GM18502 (cell line): ENCODE data around the gene TICRR.
A peak's percentile ranks its signal among the peaks of the same experiment; 100 is the strongest.

Experiments used
- ATAC-seq: cut with Tn5 transposase; IDR thresholded peaks from one replicate; pipeline ENCODE4 v1.9.1; 2021; ENCODE audit warnings: mild to moderate bottlenecking; ENCODE audit not compliant: unreplicated experiment, poor library complexity

TICRR gene

DNA sequence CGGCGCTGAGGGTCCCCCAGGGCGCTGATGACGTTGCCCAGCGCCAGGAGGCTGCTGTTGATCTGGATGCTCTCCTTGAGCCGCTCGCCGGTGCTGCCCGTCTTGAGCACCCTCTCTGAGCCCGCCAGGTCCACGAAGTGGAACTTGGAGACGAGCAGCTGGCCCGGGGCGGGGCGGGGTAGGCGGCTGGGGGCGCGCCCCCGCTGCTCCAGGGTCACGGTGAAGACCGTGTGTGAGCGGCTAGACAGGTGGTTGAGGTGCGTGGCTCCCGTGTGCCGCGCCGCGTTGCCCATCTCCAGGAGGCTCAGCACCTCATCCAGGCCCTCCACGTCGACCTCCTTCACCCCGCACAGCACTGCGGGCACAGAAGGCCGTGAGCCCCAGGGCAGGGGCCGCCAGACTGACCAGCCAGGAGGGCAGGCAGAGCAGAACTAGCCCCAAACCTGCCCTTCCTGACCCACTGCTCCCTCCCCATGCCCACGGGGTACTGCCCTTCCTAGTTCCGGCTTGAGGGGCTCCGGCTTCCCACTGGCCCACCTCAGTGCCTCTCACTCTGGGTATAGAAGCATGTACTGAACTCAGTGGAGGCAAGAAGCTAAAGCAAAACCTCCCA is 73.8 kb downstream of the TICRR start:
- no peak for ATAC-seq

DNA sequence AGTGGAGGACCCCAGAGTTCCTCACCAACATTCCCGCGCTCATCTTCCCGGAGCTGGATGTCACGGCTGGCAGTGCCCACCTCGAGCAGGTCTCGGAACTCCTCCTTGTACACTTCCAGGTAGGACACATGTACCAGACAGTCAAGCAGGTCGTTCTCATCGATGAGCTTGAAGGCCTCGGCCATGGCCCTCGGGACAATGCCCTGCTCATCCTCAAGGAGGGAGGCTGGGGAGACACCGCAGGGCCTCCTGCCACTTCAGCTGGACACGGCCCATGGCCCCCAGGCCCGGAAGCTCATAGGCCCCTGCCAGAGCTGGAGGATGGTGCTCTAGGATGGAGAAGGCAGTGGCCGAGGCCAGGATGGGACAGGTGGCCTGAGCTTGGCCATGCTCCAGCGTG is 74.4 kb downstream of the TICRR start:
- no peak for ATAC-seq

DNA sequence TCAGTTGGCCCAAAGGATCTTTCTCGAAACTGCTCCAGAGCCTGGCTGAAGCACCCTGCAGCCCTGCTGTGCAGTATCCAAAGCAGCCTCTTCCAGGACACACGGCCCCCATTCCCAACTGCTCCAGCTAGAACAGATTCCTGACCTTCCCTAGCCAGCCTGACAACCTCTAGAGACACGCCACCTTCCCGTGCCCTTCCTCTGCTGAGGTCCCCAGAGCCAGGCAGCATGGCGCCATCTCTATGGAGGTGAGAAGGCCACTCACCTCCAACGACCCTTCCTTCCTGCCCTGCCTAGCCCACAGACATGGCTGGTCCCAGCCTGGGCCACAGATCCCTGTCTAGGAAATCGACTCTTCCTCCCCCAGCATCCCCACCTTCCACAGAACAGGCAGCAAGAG is 76.9 kb downstream of the TICRR start:
- ATAC-seq = no peak

DNA sequence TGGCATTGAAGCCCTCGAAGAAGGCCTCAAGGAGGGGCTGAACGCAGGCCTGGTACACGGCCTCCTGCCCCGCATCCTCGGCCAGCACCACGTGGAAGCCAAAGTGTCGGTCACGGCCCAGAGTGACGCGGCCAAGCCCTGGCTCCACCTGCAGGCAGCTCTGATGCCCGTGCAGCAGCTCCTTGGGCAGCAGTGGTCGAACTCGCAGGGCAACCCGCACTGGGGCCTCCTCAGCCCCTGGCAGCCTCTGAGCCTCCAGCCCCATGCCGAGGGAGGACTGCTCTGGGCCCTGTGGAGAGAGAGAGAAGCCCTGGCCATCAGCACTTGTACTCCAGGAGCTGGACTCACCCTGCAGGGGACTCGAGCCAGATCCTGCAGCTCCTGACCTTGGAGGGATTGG is 77.4 kb downstream of the TICRR start:
- ATAC-seq = no peak

DNA sequence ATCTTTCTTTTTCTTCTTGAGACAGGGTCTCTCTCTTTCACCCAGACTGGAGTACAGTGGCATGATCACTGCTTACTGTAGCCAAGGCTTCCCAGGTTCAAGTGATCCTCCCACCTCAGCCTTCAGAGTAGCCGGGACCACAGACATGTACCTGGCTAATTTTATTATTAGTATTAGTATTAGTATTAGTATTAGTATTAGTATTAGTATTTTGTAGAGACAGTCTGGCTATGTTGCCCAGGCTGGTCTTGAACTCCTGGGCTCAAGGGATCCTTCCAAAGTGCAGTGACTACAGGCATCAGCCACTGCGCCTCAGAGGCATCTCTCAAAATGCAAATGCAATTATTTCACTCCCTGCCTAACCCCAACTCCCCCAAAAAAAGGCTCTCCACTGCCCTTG is 78.3 kb downstream of the TICRR start:
- ATAC-seq = no peak

DNA sequence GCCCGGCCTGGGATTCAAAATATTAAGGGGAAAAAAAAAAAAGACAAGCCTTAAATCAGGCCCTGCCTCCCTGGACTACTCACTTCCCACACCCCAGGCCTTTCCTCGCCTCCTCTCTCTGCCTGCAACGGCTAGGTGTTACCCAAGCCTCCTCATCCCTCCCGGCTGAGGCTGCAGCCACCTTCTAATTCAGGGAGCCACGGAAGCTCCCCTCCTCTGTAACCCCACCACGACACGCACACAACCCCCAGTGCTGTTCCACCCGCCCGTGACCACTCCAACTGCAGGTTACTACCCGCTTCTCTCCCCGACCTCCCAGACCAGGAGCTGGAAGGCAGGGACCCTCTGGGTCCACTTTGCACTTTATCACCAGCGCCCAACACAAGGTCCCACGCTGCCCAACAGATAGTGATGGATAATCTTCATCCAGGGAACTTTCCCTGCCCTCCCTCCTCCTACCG is 79.1 kb downstream of the TICRR start:
- ATAC-seq = no peak

DNA sequence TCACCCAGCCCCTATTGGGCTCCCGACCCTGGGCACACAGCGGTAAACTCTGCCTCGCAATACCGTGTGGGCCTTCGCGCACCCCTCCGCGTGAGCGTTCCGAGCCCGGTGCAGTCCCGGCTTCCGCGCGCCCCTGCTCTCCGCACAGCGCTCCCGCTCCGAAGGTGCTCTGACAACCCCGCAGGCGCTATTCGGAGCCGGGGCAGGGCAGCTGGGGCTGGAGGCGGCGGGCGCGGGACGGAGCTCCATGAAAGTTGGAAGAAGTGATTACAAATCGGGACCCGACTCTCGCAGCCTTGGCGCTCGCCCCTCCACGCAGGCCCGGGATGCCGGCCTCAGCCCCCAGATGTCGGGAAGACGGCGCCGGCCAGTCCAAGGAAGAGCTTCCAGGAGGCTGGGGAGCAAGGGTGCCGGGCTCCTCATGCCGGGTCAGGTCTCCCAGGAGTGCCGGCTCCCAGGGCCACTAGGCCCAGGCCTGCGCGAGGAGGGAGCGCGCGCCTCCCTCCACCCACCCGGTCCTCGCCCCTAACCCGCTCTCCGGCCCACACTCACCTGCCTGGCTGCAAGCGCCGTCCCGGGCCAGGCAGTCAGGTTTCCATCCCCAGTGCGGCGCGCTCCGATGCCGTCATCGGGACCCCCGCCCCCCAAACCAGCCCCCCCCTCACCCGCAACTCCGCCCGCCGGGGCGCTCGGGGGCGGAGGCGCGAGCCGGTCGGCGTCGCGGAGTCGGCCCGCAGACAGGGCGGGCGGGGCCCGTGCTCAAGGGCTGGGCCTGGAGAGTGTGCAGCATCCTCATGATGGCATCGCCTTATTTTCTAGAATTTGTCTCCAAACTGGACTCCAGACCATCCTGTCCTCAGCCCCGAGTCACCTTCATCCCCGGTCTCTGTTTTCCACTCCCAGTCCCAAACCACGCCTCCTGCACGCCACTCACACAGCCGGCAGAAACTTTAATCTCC is 79.9 kb downstream of the TICRR start, which contains the start of gene KIF7:
Gene KIF7, minus strand, starts transcription at position 621 of the 959 bp plus-strand sequence. CDS start 2,537 bp downstream, outside the sequence.
- peak; percentile 54 for ATAC-seq

DNA sequence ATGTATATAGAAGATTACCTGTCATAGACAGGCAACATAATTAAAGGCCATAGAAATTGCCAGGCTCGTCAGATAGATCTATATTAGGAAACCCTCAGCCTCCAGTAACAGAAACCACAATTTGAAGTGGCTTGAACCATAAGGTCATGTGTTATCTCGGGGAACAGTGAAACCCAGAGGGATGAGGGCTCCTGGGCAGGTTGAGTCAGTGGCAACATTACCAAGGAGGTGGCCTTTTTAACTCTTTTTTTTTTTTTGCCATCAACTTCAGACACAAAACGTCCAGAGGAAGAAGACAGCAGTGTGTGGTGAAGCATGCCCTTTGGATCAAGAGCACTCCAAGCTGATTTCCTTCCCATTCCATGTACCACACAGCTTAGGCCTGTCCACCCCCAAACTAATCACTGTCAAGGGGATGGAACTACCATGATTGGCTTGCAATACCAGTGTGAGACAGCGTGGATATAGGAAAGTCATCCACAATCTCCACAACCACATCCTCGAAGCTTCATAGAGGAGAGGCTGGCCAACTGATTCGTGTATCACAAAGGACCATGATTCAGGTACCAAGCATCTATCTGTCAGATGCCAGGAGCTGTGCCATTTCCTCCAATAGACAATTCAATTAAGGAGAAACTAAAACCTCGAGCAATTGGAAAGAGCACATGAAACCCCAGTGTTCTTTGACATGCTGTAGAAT is 81.0 kb downstream of the TICRR start:
- ATAC-seq = no peak

DNA sequence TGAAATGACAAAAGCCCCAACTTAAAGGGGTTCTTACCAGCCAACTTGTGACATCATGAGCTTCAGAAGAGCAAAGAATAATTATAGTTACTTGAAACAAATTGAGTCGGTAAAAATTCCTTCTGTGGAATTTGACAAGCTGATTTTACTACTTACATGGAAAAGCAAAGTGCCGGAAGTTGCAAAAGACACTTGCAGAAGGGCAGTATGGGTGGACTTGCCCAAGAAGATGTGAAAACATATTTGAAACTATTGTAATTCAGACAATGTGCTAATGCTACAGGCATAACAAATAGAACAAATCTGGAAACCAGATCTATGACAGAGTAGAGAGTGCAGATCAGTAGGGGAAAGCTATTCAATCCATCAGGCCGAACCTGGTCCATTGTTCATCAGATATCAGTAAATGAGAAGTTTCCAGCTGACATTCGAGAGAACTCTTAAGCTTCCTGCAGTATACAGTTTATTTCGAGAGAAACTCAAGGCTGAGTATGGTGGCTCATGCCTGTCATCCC is 82.5 kb downstream of the TICRR start:
- ATAC-seq = no peak

DNA sequence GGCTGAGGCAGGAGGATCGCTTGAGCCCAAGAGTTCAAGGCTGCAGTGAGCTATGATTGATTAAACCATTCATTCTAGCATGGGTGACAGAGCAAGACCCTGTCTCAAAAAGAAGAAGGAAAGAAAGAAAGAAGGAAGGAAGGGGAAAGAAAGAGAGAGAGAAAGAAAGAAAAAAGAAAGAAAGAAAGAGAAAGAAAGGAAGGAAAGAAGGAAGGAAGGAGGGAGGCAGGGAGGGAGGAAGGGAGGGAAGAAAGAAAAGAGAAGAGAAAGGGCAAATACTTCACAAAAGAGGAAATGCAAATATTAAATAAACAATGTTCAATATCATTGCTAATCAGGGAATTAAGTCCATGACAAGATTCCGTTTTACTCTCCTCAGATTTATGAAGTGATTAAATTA is 84.0 kb downstream of the TICRR start:
- no peak for ATAC-seq

DNA sequence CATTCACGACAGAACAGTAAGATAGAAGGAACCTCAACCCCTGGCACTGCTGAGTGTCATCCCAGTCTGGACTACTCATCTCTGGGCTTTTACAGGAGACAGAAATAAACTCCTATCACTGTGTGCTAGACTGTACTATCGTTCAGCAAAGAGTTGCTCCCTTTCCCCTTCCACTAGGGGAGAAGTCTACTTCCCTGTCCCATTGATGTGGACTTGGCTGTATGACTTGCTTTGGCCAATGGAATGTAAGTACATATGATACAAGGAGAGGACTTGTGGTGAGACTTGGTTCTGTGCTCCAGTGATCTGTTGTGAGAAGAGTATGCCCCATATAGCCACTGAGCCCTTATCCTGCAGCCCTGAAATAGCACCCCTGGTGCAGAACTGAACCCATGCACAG is 85.3 kb downstream of the TICRR start:
- no peak for ATAC-seq

DNA sequence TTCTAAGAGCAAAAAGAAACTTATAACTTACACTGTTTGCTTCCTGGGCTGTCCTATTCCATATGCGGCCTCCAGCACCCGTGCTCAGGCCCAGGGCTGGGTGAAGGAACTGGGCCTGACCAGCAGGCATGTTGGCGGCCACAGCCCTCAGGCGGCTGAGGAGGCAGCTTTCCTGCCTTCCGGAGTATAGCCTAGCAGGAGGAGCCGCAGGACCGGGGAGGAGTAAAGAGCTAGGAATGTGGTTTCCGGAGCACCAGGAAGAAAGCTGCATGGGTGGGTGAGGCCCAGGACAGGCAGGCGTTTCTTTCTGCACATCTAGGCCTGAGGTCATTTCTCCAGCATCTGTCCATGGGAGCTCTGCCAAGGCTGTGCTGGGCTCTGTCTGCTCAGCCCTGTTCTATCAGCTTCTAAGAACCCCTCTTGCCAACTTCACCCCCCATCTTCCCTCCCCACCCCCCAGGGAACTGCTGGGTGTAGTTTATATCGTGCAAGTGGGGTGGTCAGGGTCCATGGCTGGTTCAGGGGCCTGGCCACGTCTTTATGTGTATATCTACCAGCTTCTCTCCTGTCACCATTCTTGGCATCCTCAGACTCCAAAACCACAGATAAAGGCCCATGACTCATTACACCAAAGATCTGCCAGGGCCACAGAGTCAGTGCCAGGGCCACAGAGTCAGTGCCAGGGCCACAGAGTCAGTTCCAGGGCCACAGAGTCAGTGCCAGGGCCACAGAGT is 87.8 kb downstream of the TICRR start:
- no peak for ATAC-seq

DNA sequence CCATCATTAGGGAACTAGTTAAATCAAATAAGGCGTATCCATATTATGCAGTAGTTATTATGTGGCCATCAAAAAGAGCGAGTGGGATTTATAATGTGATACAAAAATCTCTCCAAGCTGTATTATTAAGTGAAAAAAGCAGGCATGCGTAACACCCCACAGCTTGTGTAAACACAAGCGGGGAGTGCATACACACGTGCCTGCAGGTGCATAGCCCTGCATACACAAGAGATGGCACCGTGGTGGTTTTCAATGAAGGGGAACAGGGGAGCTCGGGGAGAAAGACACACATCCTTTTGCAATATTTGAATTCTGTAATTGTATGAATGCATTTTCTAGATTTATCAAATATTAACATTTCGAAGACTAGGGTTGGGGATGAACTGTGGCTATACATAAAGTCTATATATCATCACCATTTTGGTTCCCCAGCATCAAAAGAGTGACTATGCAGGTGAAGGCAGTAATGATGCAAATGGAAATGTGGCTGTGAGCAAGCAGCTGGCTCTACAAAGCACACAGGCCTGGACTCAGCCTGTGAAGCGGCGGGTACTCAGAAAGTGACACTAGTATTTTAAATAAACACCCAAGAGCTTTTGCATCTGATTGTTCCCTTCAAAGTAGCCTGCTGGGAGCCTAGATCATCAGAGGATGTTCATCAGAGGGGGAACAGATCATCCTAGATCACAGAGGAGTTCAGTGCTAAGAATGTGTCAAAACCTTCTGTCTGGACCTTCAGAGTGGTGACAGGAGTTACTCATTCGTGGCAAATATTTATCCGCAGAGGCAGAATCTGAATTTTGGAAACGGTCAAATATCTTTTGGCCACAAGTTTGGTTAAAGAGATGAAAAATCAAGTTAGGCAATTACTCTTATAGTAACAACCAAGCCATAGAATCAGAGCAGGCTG is 89.4 kb downstream of the TICRR start:
- no peak for ATAC-seq

DNA sequence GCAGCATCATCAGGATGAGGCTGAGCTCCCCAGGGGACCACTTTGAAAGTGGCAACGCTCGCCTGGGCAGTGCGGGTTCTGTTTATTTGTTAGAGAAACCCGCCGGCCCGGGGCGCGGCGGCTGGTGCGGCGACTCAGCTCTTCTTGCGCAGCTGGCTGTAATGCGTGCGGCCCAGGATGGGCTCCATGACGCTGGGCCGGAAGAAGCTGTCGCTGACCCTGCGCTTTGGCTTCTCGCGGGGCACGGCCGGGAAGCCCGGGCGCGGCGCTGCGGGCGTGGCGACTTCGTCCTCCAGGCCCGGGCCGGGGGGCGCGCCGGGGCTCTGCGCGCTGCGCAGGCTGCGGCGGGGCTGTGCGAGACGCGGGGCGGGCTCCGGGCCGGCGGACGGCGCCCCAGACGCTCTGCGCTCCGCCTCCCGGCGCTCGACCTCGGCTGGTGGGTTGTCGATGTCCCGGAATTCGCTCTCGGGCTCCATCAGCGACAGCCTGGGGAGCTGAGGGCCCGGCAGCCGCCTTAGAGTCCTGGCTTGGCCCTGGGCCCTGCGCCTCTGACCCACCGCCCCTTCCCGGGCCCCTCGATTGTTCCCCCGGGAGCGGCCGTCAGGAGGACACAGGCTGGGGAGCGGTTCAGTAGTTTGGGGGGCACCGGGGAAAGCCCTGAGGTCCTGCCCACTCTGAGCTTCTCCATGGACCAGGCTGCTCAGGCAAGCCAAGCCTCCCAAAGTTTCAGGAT is 90.3 kb downstream of the TICRR start:
- no peak for ATAC-seq

DNA sequence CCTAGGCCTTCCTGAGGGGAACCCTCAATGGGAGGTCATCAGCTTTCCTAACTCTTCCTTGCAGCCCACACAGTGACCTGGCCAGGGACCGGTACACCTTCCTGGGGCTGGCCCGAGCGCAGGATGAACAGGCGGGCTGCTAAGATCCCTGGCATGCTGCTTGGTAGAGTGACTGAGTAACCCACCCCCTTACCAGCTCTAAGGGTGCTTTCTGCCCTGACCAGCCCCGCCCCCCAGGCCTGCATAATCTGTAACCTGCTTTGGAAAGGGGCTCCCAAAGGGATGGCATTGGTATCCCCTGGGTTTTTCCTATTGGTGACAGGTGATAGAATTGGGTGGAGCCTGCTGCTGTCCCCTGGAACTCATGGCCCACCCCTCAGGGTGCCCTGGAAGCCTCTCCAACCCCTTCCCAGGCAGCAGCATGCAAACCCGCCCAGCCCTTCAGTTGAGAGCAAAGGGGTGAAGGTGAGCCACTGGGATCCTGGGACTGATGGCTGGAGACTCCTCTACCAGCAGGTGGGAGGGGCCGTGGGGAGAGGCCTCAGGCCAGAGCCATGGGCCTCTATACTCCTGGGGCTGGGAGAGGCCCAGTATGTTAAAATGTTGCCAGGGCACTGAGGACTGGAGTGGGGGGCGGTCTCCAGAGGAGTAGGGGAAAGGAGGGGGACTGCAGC is 91.1 kb downstream of the TICRR start:
- no peak for ATAC-seq

DNA sequence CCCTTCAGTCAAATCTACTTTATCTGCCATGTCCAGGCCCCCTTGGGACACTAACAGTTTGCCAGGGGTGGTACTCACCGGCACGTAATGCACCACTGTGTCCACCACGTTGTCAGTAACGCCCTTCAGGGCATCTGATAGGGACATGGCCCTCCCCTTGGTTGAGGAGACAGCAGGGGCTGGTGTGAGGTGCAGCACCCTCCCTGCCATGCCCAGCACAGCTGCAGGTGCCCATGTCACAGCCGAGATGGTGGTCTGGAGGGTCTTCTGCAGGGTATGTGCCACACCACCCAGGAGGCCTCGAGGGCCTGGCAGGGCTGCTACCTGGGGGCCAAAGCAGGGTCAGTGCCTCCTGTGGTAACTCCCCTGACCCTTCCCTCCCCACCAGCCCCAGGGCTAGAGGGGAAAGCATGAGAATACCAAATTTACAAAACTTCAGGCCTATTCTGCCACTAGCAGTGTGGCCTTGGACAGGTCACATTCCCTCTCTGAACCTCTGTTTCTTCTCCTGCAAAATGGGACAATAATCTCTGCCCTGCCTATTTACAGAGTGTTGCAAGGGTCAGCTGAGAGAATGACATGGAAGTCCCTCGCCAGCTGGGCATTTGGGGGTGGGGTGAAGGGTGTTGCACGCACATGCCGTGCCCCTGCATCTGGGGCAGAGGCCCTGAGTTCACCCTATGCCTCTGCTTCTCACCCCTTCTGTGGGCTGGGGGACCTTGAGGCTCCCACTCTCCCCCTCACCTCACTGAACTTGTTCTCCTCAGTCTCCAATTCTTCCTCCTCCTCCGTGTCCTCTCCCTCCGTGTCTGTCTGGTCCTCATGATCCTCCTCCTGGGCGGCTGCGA is 91.8 kb downstream of the TICRR start:
- ATAC-seq = no peak

DNA sequence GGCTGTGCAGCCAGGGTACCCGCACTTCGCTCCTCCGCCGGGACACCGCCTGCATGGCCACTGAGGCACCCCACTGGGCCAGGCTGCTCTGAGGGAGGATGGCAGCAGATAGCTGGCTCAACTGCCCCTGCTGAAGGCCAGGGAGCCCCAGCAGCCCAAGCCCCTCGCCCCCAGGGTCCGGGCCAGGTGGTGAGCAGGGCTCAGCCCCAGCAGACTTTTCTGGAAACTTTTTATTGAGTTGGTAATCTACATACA is 92.4 kb downstream of the TICRR start:
- no peak for ATAC-seq
